ENCODE results near the gene ZNF205. TPM values are rescaled to one million over a fixed set of nuclear protein-coding genes. Genes with fewer than 3 reads are reported as not detected.
A peak's percentile ranks its signal among the peaks of the same experiment; 100 is the strongest.

Gene ZNF205
- total and polyA plus RNA-seq, 9 of the 15 experiments (the other 6 are each of a cell fraction or from before 2014, with no cell fraction given) = 2.4 to 11.8 (median 5.1) TPM; not detected in 2

DNA sequence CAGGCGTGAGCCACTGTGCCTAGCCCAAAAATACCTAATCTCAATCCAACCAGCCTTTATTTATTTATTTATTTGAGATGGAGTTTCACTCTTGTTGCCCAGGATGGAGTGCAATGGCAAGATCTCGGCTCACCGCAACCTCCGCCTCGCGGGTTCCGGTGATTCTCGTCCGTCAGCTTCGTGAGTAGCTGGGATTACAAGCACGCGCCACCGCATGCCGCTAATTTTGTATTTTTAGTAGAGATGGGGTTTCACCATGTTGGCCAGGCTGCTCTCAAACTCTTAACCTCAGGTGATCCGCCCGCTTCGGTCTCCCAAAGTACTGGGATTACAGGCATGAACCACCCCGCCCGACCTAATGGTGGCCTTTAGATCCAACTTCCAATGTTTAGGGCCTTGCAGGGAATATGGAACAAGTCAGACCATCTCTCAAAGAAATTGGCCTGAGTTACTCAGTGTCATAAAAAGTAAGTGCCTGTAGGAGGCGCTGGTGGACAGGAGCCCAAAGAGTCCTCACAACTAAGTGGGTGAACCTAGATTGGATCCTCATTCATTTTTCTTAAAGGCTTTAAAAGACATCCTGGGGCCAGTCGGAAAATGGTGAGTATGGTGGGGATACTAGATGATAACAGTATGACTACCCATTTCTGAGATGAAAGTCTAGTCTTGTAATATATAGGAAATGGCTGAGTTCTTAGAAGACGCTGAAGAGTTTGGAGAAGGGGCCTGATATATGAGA lies 17.9 kb upstream of the ZNF205 start:
- CTCF ChIA-PET (ENCODE audit: low intra/inter-chr PET ratio) = interaction anchor here (0.7 to 0.8 kb wide), 2 partner anchors 35 to 56 kb away, joined by 4 to 5 read pairs; no protein-coding TSS in a partner anchor
- Histone ChIP-seq H3K4me1 (replicated peaks in 1 of 2; ENCODE audit: control insufficient read depth in 2 of 2, insufficient read depth in 2 of 2, low read length in 2 of 2) (peaks cover 3 to 36% of the 10 kb centered on the region in 2 experiments; a peak in 4 of 5 replicates), H3K27me3 (ENCODE audit: control insufficient read depth in 2 of 2, insufficient read depth in 2 of 2, low read length in 2 of 2) (peaks cover 2 to 21% of the 10 kb centered on the region in 2 experiments; a peak in 2 of 5 replicates), H3K27ac (ENCODE audit: extremely low read depth, low read depth, low read length) (no peak overlapping the region), H3K79me2 (ENCODE audit: control insufficient read depth, insufficient read depth, low read length) (no peaks in the 10 kb centered on the region), H3K9me3 (replicated peaks; ENCODE audit: control insufficient read depth, insufficient read depth, low read depth, low read length) (no peaks in the 10 kb centered on the region), H3K9ac (ENCODE audit: insufficient read depth in 1 of 2, low read depth in 2 of 2, low read length in 2 of 2) (no peak overlapping the region), H3K36me3 (ENCODE audit: control insufficient read depth, insufficient read depth, low read length) (no peaks in the 10 kb centered on the region), H2AFZ (ENCODE audit: low read depth, low read length) (no peak overlapping the region), H3K4me3 (no peak overlapping the region), H3K4me2 (ENCODE audit: insufficient read depth, low read length) (no peak overlapping the region; the same call in 1 of the 2 replicates), H4K20me1 (replicated peaks; ENCODE audit: control insufficient read depth, insufficient read depth, low read length) (no peaks in the 10 kb centered on the region), H3K9me1 (ENCODE audit: control insufficient read depth, insufficient read depth, low read length) (no peaks in the 10 kb centered on the region)
- ATAC-seq (peak; percentile 85), FAIRE-seq (peak; percentile 89), DNase-seq (ENCODE audit: extremely low read depth in 1 of 4, low spot score in 3 of 4) (peak; percentile 66 to 80 (median 68))
- in situ Hi-C loops (cut with MboI) = no loop called here
- no TSS peak for BruUV-seq (replicated peaks)
- POLR2A ChIA-PET = interaction anchor here (0.7 kb wide), 1 partner anchor 34 kb away, joined by 3 read pairs; no protein-coding TSS in a partner anchor
- 32% methylated on average over 22 of the region's 22 CpGs for WGBS (ENCODE audit: insufficient coverage, low coverage, missing lambda C conversion rate)
- intact Hi-C loops (cut with micrococcal nuclease) = loop anchor here (2.0 kb wide), 1 partner anchor 30 kb away; no protein-coding TSS in a partner anchor
- TF ChIP-seq RAD21 (CRISPR knock-in tag; conservative IDR thresholded peaks at IDR 0.05 in 1 of 2, IDR thresholded peaks at IDR 0.05 in 1 of 2) = peak; percentile 36 to 77; a peak in 3 of 4 replicates
- no peak for TF ChIP-seq ATF1 (CRISPR knock-in tag; IDR thresholded peaks at IDR 0.05)
- 0 out of 2 replicates have a peak, but pooled peaks have one; percentile 9 for TF ChIP-seq ATF1 (tag; IDR thresholded peaks at IDR 0.05)
- no peak for TF ChIP-seq PML (IDR thresholded peaks at IDR 0.05; ENCODE audit: low read length)
- TF ChIP-seq, protein P1, sequence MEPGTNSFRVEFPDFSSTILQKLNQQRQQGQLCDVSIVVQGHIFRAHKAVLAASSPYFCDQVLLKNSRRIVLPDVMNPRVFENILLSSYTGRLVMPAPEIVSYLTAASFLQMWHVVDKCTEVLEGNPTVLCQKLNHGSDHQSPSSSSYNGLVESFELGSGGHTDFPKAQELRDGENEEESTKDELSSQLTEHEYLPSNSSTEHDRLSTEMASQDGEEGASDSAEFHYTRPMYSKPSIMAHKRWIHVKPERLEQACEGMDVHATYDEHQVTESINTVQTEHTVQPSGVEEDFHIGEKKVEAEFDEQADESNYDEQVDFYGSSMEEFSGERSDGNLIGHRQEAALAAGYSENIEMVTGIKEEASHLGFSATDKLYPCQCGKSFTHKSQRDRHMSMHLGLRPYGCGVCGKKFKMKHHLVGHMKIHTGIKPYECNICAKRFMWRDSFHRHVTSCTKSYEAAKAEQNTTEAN (CRISPR knock-in tag; IDR thresholded peaks at IDR 0.05) = no peak
- TF ChIP-seq ZNF586 (CRISPR knock-in tag; conservative IDR thresholded peaks at IDR 0.05) = no peak
- 0 out of 2 replicates have a peak, but pooled peaks have one; percentile 9 for TF ChIP-seq JUND (IDR thresholded peaks at IDR 0.05; ENCODE audit: borderline replicate concordance, low read depth, low read length)
- no peak for TF ChIP-seq JUND (tag; IDR thresholded peaks at IDR 0.05; ENCODE audit: borderline replicate concordance, low read depth, low read length)
- TF ChIP-seq BRD9 (IDR thresholded peaks at IDR 0.05; ENCODE audit: low read depth, partially characterized antibody) = no peak
- no peak for TF ChIP-seq U2AF2 (optimal IDR thresholded peaks at IDR 0.05; ENCODE audit: low read depth, low read length)
- TF ChIP-seq PREB (CRISPR knock-in tag; IDR thresholded peaks at IDR 0.05) = no peak
- TF ChIP-seq HDAC2 (IDR thresholded peaks at IDR 0.05) = no peak
- TF ChIP-seq ZC3H11A (IDR thresholded peaks at IDR 0.05; ENCODE audit: low read depth, low read length) = no peak
- no peak for TF ChIP-seq KLF6 (CRISPR knock-in tag; IDR thresholded peaks at IDR 0.05; ENCODE audit: borderline replicate concordance)
- no peak for TF ChIP-seq ASH1L (IDR thresholded peaks at IDR 0.05; ENCODE audit: borderline replicate concordance, low read depth, partially characterized antibody)
- no peak for TF ChIP-seq WHSC1 (IDR thresholded peaks at IDR 0.05; ENCODE audit: low read length)
- TF ChIP-seq, protein P2, sequence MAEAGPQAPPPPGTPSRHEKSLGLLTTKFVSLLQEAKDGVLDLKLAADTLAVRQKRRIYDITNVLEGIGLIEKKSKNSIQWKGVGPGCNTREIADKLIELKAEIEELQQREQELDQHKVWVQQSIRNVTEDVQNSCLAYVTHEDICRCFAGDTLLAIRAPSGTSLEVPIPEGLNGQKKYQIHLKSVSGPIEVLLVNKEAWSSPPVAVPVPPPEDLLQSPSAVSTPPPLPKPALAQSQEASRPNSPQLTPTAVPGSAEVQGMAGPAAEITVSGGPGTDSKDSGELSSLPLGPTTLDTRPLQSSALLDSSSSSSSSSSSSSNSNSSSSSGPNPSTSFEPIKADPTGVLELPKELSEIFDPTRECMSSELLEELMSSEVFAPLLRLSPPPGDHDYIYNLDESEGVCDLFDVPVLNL (CRISPR knock-in tag; IDR thresholded peaks at IDR 0.05; ENCODE audit: low read depth) = no peak
- TF ChIP-seq MTF1 (CRISPR knock-in tag; IDR thresholded peaks at IDR 0.05; ENCODE audit: borderline replicate concordance) = no peak
- TF ChIP-seq TEAD1 (CRISPR knock-in tag; IDR thresholded peaks at IDR 0.05) = no peak
